Measurements from ENCODE around the gene PLPPR5. TPM values are rescaled to one million over a fixed set of nuclear protein-coding genes. Genes with fewer than 3 reads are reported as not detected.
"Not testable (repeated sequence)": the region's sequence is repeated elsewhere in the genome, so short reads cannot be mapped to it uniquely, and the experiment has no call there.

PLPPR5 gene
- total RNA-seq, 1 donor from 2014 or later: not detected

GRCh38 chr1:98888869-98889268, 115.8 kb downstream of the PLPPR5 start:
- Mint-ChIP-seq H3K36me3 (ENCODE audit: low read depth) (no peaks in the 10 kb centered on the region), H3K4me1 (ENCODE audit: low read depth) (no peaks in the 10 kb centered on the region), H3K27me3 (ENCODE audit: low read depth) (peaks cover 8% of the 10 kb centered on the region), H3K9me3 (ENCODE audit: low read depth) (no peaks in the 10 kb centered on the region), H3K27ac (ENCODE audit: unreplicated experiment) (no peak overlapping the region), H3K4me3 (ENCODE audit: unreplicated experiment) (no peak overlapping the region)
- no peak for TF ChIP-seq CTCF (IDR thresholded peaks at IDR 0.05)
- no peak for DNase-seq (ENCODE audit: low spot score)

- DNase-seq (ENCODE audit: low spot score): no peak
- no peaks in the 10 kb centered on the region for H3K36me3 Mint-ChIP-seq (ENCODE audit: low read depth)
- H3K27ac Mint-ChIP-seq (ENCODE audit: unreplicated experiment): no peak overlapping the region
- H3K9me3 Mint-ChIP-seq (ENCODE audit: low read depth): no peaks in the 10 kb centered on the region
- H3K4me1 Mint-ChIP-seq (ENCODE audit: low read depth): no peaks in the 10 kb centered on the region
- H3K4me3 Mint-ChIP-seq (ENCODE audit: unreplicated experiment): no peak overlapping the region
- peaks cover 6% of the 10 kb centered on the region for H3K27me3 Mint-ChIP-seq (ENCODE audit: low read depth)
- TF ChIP-seq CTCF (IDR thresholded peaks at IDR 0.05): no peak
Measured at GRCh38 chr1:98887507-98887906, 117.2 kb downstream of the PLPPR5 start.

- peak; percentile 42 for TF ChIP-seq CTCF (IDR thresholded peaks at IDR 0.05)
- H3K4me3 Mint-ChIP-seq (ENCODE audit: unreplicated experiment): no peak overlapping the region
- peaks cover 3% of the 10 kb centered on the region for H3K9me3 Mint-ChIP-seq (ENCODE audit: low read depth)
- peaks cover 11% of the 10 kb centered on the region for H3K27me3 Mint-ChIP-seq (ENCODE audit: low read depth)
- no peak for DNase-seq (ENCODE audit: low spot score)
- no peaks in the 10 kb centered on the region for H3K4me1 Mint-ChIP-seq (ENCODE audit: low read depth)
- no peaks in the 10 kb centered on the region for H3K36me3 Mint-ChIP-seq (ENCODE audit: low read depth)
- H3K27ac Mint-ChIP-seq (ENCODE audit: unreplicated experiment): no peak overlapping the region
Measured at GRCh38 chr1:98884864-98885263, 119.8 kb downstream of the PLPPR5 start.

- TF ChIP-seq CTCF (IDR thresholded peaks at IDR 0.05): no peak
- no peaks in the 10 kb centered on the region for H3K36me3 Mint-ChIP-seq (ENCODE audit: low read depth)
- no peak for DNase-seq (ENCODE audit: low spot score)
- H3K9me3 Mint-ChIP-seq (ENCODE audit: low read depth): peaks cover 3% of the 10 kb centered on the region
- no peaks in the 10 kb centered on the region for H3K4me1 Mint-ChIP-seq (ENCODE audit: low read depth)
- no peak overlapping the region for H3K27ac Mint-ChIP-seq (ENCODE audit: unreplicated experiment)
- peaks cover 27% of the 10 kb centered on the region for H3K27me3 Mint-ChIP-seq (ENCODE audit: low read depth)
- no peak overlapping the region for H3K4me3 Mint-ChIP-seq (ENCODE audit: unreplicated experiment)
Measured at GRCh38 chr1:98881901-98882300, 122.8 kb downstream of the PLPPR5 start.

- not testable (repeated sequence) for H3K9me3 Mint-ChIP-seq (ENCODE audit: low read depth); H3K4me3 Mint-ChIP-seq (ENCODE audit: unreplicated experiment); H3K27ac Mint-ChIP-seq (ENCODE audit: unreplicated experiment); H3K36me3 Mint-ChIP-seq (ENCODE audit: low read depth); DNase-seq (ENCODE audit: low spot score); H3K4me1 Mint-ChIP-seq (ENCODE audit: low read depth)
- H3K27me3 Mint-ChIP-seq (ENCODE audit: low read depth): peaks cover 31% of the 10 kb centered on the region
Measured at GRCh38 chr1:98881234-98881633, 123.4 kb downstream of the PLPPR5 start.

GRCh38 chr1:98874828-98875227, 129.8 kb downstream of the PLPPR5 start:
- no peak for TF ChIP-seq CTCF (IDR thresholded peaks at IDR 0.05)
- H3K27ac Mint-ChIP-seq (ENCODE audit: unreplicated experiment): no peak overlapping the region
- no peaks in the 10 kb centered on the region for H3K9me3 Mint-ChIP-seq (ENCODE audit: low read depth)
- H3K4me3 Mint-ChIP-seq (ENCODE audit: unreplicated experiment): no peak overlapping the region
- H3K4me1 Mint-ChIP-seq (ENCODE audit: low read depth): no peaks in the 10 kb centered on the region
- DNase-seq (ENCODE audit: low spot score): no peak
- peaks cover 27% of the 10 kb centered on the region for H3K27me3 Mint-ChIP-seq (ENCODE audit: low read depth)
- no peaks in the 10 kb centered on the region for H3K36me3 Mint-ChIP-seq (ENCODE audit: low read depth)
